Right atrium auricular region (tissue), 2 donors: Measurements from ENCODE around the gene HLA-DQA1. TPM values are rescaled to one million over a fixed set of nuclear protein-coding genes. Genes with fewer than 3 reads are reported as not detected.

Experiments
- DNase-seq: peaks from one replicate; pipeline ENCODE4 v3.0.0-alpha.2; 2019; ENCODE audit warnings: low spot score
- H3K27ac ChIP-seq, 2 donors: fragments of 200-600 bp; sonication (generic); 1 replicate in 1 of 2; 2 replicates in 1 of 2; pipeline ENCODE4 v1.5.1; 2016 to 2019
- H3K27me3 ChIP-seq, 2 donors: fragments of 200-600 bp; sonication (generic); one replicate each; pipeline versions ENCODE4 v1.5.1 to v1.6.0; 2017 to 2019
- H3K36me3 ChIP-seq: fragments of 200-600 bp; sonication (generic); one replicate; pipeline ENCODE4 v1.5.1; 2016
- H3K4me1 ChIP-seq, 2 donors: fragments of 200-600 bp; sonication (generic); one replicate each; pipeline versions ENCODE4 v1.5.1 to v1.6.0; 2017 to 2019
- H3K4me3 ChIP-seq, 2 donors: fragments of 200-600 bp; sonication (generic); 1 replicate in 1 of 2; 2 replicates in 1 of 2; pipeline ENCODE4 v1.5.1; 2017 to 2019; ENCODE audit warnings: mild to moderate bottlenecking in 1 of 2, moderate library complexity in 1 of 2
- H3K9me3 ChIP-seq, 2 donors: fragments of 200-600 bp; sonication (generic); one replicate each; pipeline ENCODE4 v1.5.1; 2019
- total RNA-seq, 2 donors: library from RNA; depleted of rRNA; stranded (reverse); fragments of >200 nt; gene quantifications; one replicate each; pipeline ENCODE4 v1.1.0, GENCODE V29; 2016
- TF ChIP-seq, protein P1 (sequence below), 2 donors: fragments of 200-600 bp; sonication (generic); IDR thresholded peaks; one replicate each; pipeline ENCODE4 v1.5.1; 2019; ENCODE audit warnings: antibody characterized with exemption in 2 of 2

The HLA-DQA1 gene
- total RNA-seq, 2 donors from 2014 or later, result 0.63 to 2.9 TPM

- Histone ChIP-seq H3K4me3 (no peak overlapping the region), H3K36me3 (no peaks in the 10 kb centered on the region), H3K4me1 (no peaks in the 10 kb centered on the region), H3K27me3 (no peaks in the 10 kb centered on the region), H3K27ac (peak overlapping the region in 1 of 2 donors; percentile 46), H3K9me3 (no peaks in the 10 kb centered on the region)
- no peak for DNase-seq
- TF ChIP-seq, protein P1, sequence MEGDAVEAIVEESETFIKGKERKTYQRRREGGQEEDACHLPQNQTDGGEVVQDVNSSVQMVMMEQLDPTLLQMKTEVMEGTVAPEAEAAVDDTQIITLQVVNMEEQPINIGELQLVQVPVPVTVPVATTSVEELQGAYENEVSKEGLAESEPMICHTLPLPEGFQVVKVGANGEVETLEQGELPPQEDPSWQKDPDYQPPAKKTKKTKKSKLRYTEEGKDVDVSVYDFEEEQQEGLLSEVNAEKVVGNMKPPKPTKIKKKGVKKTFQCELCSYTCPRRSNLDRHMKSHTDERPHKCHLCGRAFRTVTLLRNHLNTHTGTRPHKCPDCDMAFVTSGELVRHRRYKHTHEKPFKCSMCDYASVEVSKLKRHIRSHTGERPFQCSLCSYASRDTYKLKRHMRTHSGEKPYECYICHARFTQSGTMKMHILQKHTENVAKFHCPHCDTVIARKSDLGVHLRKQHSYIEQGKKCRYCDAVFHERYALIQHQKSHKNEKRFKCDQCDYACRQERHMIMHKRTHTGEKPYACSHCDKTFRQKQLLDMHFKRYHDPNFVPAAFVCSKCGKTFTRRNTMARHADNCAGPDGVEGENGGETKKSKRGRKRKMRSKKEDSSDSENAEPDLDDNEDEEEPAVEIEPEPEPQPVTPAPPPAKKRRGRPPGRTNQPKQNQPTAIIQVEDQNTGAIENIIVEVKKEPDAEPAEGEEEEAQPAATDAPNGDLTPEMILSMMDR (IDR thresholded peaks at IDR 0.05), result no peak
Measured at GRCh38 chr6:32609391-32609730, 27.8 kb upstream of the HLA-DQA1 start.

DNA sequence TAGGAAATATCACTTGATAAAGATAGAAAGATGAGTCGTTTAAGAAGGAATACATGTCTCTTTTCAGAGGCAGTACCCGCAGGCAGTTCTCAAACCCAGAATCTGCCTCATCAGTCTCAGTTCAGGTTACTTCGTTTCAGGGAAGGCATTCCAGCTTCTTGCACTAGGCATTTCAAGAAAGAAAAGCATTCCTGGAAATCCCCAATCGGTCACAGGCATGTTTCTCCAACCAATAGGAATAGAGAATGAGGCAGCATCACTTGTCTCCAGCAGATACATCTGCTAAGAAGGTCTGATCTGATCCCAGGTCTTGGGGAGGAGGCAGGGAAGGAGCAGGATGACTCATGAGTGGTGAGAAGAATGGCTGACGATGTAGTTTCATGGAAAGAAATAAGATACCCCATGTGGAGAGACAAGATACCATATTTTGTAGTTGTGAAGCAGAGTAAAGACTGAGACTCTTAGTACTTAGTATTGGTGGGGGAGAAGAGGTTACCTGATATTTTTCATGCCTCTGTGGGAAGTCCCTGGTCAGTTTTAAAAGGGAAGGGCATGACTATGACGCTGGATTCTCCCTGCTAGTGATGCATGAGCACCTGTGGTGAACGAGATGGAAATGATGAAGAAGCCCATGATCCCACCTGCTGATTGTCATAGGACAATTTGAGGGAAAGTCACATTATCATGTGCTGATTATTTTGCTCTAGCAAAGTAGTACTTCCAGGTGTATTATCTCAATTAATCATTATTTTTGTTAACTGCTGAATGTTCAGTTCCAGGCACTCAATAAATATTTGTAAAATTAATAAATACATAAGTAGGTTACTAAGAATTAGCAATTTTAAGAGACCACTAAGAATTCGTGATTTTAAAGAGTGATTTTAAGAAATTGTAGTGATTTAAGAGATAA lies 27.2 kb upstream of the HLA-DQA1 start:
- Histone ChIP-seq H3K9me3 (no peaks in the 10 kb centered on the region), H3K27me3 (no peaks in the 10 kb centered on the region), H3K27ac (peak overlapping the region; percentile 46 to 48), H3K4me1 (no peaks in the 10 kb centered on the region), H3K36me3 (no peaks in the 10 kb centered on the region), H3K4me3 (no peak overlapping the region)
- TF ChIP-seq, protein P1 (IDR thresholded peaks at IDR 0.05), result no peak
- no peak for DNase-seq

- Histone ChIP-seq H3K9me3 (no peaks in the 10 kb centered on the region), H3K4me3 (no peak overlapping the region), H3K27me3 (no peaks in the 10 kb centered on the region), H3K27ac (no peak overlapping the region), H3K4me1 (no peaks in the 10 kb centered on the region), H3K36me3 (no peaks in the 10 kb centered on the region)
- TF ChIP-seq, protein P1 (IDR thresholded peaks at IDR 0.05), result no peak
- no peak for DNase-seq
Measured at GRCh38 chr6:32610682-32611296, 26.4 kb upstream of the HLA-DQA1 start.

DNA sequence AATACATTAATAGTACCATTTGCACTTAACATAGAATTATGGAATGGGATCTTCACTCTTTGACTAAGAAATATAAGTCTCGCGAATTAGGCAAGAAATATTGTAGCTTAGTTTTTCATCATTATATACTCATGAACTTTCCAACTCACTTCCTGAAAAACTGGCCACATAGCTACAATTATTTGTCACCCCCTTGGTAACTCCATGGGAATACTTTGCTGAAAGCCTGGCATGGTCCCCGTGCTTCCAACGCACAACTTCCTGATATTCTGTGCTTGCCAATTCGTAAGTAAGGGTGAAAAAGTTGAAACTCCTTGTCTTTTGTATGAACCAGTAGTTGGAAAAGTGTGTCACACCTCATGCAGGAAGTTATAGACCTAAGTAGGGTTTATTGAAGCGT lies 23.7 kb upstream of the HLA-DQA1 start:
- no peak overlapping the region for H3K27ac ChIP-seq

GRCh38 chr6:32614366-32615081 lies 22.7 kb upstream of the HLA-DQA1 start:
- Histone ChIP-seq H3K27me3 (no peaks in the 10 kb centered on the region), H3K4me3 (no peak overlapping the region), H3K27ac (no peak overlapping the region), H3K9me3 (peaks cover 0 to 9% of the 10 kb centered on the region in 2 donors), H3K4me1 (no peaks in the 10 kb centered on the region), H3K36me3 (no peaks in the 10 kb centered on the region)
- TF ChIP-seq, protein P1 (IDR thresholded peaks at IDR 0.05), result no peak
- DNase-seq, result no peak

More for the DNA sequence above, 23.7 kb upstream of the HLA-DQA1 start:
- TF ChIP-seq, protein P1 (IDR thresholded peaks at IDR 0.05), result no peak
- Histone ChIP-seq H3K4me3 (no peak overlapping the region), H3K27me3 (no peaks in the 10 kb centered on the region), H3K36me3 (no peaks in the 10 kb centered on the region), H3K9me3 (peaks cover 0 to 9% of the 10 kb centered on the region in 2 donors), H3K4me1 (no peaks in the 10 kb centered on the region)
- no peak for DNase-seq
